Fibroblast of pulmonary artery (primary cell): ENCODE results near the gene KLHL3.

ENCODE experiments used
- DNase-seq: peaks from one replicate; pipeline ENCODE4 v3.0.0-alpha.2; 2010; ENCODE audit warnings: low read depth
- H3K4me3 ChIP-seq: replicated peaks from 2 replicates; pipeline ENCODE4 v1.5.1; 2011; ENCODE audit warnings: low read depth, mild to moderate bottlenecking, control low read depth, low read length, moderate library complexity
- CTCF ChIP-seq: IDR thresholded peaks from 2 replicates; pipeline ENCODE4 v1.5.1; 2011; ENCODE audit warnings: mild to moderate bottlenecking, control low read depth, low read length, inconsistent platforms; ENCODE audit errors: missing control alignments

KLHL3 gene

GRCh38 chr5:137689306-137689705, 46.6 kb downstream of the KLHL3 start:
- no peak overlapping the region for H3K4me3 ChIP-seq
- no peak for DNase-seq
- TF ChIP-seq CTCF: no peak

GRCh38 chr5:137688210-137688840, 47.6 kb downstream of the KLHL3 start:
- DNase-seq: no peak
- no peak overlapping the region for H3K4me3 ChIP-seq
- TF ChIP-seq CTCF: no peak

GRCh38 chr5:137684761-137685160, 51.1 kb downstream of the KLHL3 start:
- H3K4me3 ChIP-seq: no peak overlapping the region
- no peak for TF ChIP-seq CTCF
- no peak for DNase-seq

GRCh38 chr5:137681191-137681590, 54.7 kb downstream of the KLHL3 start:
- no peak overlapping the region for H3K4me3 ChIP-seq
- DNase-seq: no peak
- no peak for TF ChIP-seq CTCF

GRCh38 chr5:137679910-137680309, 56.0 kb downstream of the KLHL3 start:
- no peak overlapping the region for H3K4me3 ChIP-seq
- no peak for DNase-seq
- TF ChIP-seq CTCF: no peak

- H3K4me3 ChIP-seq: no peak overlapping the region
- TF ChIP-seq CTCF: no peak
- DNase-seq: no peak
Observed at GRCh38 chr5:137679195-137679594, 56.7 kb downstream of the KLHL3 start.

GRCh38 chr5:137672881-137673280, 63.0 kb downstream of the KLHL3 start:
- H3K4me3 ChIP-seq: no peak overlapping the region
- no peak for DNase-seq
- no peak for TF ChIP-seq CTCF
